Nephron progenitor cell (in vitro differentiated cells): ENCODE results near the gene CHMP5.

Experiments used
- DNase-seq: peaks from one replicate; pipeline ENCODE4 v3.0.0; 2021
- H3K27ac Mint-ChIP-seq: 2 replicates; pipeline ENCODE4 v1.8.0; 2021; ENCODE audit warnings: mild to moderate bottlenecking, moderate library complexity, mixed read lengths
- H3K27me3 Mint-ChIP-seq: 2 replicates; pipeline ENCODE4 v1.8.0; 2021; ENCODE audit warnings: mild to moderate bottlenecking, low read depth, mixed read lengths; ENCODE audit not compliant: poor library complexity
- H3K36me3 Mint-ChIP-seq: 2 replicates; pipeline ENCODE4 v1.8.0; 2021; ENCODE audit warnings: low read depth, mixed read lengths
- H3K4me1 Mint-ChIP-seq: 2 replicates; pipeline ENCODE4 v1.8.0; 2021; ENCODE audit warnings: mixed read lengths
- H3K4me3 Mint-ChIP-seq: 2 replicates; pipeline ENCODE4 v1.8.0; 2021; ENCODE audit warnings: mild to moderate bottlenecking, moderate library complexity, mixed read lengths
- H3K9me3 Mint-ChIP-seq: 2 replicates; pipeline ENCODE4 v1.8.0; 2021; ENCODE audit warnings: mild to moderate bottlenecking, moderate library complexity, mixed read lengths
- TF ChIP-seq, protein P1 (sequence below): fragments of 200-600 bp; sonication (generic); IDR thresholded peaks from 2 replicates; pipeline ENCODE4 v1.5.0; 2021; ENCODE audit warnings: antibody characterized with exemption

CHMP5 gene

GRCh38 chr9:33230756-33231622 lies 33.9 kb upstream of the CHMP5 start:
- DNase-seq = no peak

DNA sequence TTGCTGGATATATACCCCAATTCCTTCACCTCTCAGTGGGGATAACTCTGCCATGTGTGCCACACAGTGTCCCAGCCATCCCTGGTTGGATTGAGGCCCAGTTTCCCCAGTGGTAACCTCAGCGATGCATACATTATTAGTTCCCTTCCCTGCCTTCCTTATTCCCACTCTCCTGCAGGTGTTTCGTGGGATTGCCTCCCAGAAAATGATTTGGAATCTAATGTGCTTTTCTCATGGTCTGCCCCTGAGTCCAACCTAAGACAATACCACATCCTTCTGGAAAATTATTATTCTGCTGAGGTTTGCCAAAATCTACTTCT lies 33.3 kb upstream of the CHMP5 start:
- no peaks in the 10 kb centered on the region for H3K9me3 Mint-ChIP-seq
- H3K4me1 Mint-ChIP-seq = no peaks in the 10 kb centered on the region
- no peak for DNase-seq
- no peaks in the 10 kb centered on the region for H3K36me3 Mint-ChIP-seq
- H3K27me3 Mint-ChIP-seq = peaks cover 47% of the 10 kb centered on the region
- no peak overlapping the region for H3K4me3 Mint-ChIP-seq
- no peak overlapping the region for H3K27ac Mint-ChIP-seq
- TF ChIP-seq, protein P1, sequence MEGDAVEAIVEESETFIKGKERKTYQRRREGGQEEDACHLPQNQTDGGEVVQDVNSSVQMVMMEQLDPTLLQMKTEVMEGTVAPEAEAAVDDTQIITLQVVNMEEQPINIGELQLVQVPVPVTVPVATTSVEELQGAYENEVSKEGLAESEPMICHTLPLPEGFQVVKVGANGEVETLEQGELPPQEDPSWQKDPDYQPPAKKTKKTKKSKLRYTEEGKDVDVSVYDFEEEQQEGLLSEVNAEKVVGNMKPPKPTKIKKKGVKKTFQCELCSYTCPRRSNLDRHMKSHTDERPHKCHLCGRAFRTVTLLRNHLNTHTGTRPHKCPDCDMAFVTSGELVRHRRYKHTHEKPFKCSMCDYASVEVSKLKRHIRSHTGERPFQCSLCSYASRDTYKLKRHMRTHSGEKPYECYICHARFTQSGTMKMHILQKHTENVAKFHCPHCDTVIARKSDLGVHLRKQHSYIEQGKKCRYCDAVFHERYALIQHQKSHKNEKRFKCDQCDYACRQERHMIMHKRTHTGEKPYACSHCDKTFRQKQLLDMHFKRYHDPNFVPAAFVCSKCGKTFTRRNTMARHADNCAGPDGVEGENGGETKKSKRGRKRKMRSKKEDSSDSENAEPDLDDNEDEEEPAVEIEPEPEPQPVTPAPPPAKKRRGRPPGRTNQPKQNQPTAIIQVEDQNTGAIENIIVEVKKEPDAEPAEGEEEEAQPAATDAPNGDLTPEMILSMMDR = no peak

More at GRCh38 chr9:33230756-33231622, 33.9 kb upstream of the CHMP5 start:
- Mint-ChIP-seq H3K4me3 (no peak overlapping the region), H3K9me3 (no peaks in the 10 kb centered on the region), H3K4me1 (peaks cover under 1% of the 10 kb centered on the region), H3K36me3 (no peaks in the 10 kb centered on the region), H3K27ac (no peak overlapping the region), H3K27me3 (peaks cover 42% of the 10 kb centered on the region)
- TF ChIP-seq, protein P1 = no peak

GRCh38 chr9:33232815-33233214 lies 32.0 kb upstream of the CHMP5 start:
- H3K36me3 Mint-ChIP-seq = no peaks in the 10 kb centered on the region
- TF ChIP-seq, protein P1 = no peak
- DNase-seq = no peak
- H3K4me1 Mint-ChIP-seq = no peaks in the 10 kb centered on the region
- no peak overlapping the region for H3K4me3 Mint-ChIP-seq
- H3K27me3 Mint-ChIP-seq = peaks cover 54% of the 10 kb centered on the region
- no peaks in the 10 kb centered on the region for H3K9me3 Mint-ChIP-seq
- no peak overlapping the region for H3K27ac Mint-ChIP-seq

DNA sequence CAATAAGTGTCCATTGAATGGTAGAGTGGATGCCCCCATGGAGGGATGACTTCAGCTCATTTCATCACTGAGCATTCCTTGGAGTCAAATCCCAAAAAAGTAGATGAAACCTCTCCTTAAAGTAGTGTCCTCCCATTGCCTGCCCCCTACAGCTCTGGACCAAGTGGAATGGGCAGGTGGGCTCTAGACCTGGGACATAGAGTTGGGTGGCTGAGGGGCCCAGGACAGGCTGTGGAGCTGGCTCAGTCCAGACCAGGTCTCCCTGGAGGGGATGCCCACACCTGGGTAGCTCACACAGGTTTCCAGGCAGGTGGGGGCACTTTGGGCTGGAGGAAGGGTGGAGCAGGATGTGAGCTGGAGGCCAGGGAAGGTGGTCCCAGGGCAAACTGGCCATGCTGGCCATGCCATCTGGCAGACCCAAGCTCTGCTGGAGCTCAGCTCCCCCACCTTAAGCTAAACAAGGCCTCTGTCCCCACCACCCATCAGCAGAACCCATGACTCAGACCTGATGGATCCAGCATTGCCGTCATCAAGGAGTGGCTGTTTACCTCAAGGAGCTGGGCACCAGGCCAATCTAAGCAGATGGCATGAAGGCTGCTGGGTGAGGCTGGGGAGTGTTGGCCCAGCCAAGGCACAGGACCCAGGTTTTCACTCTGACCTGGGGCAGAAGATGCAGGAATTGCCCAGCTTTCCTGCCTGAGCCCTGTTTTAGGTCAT lies 31.1 kb upstream of the CHMP5 start:
- TF ChIP-seq, protein P1 = no peak
- Mint-ChIP-seq H3K36me3 (no peaks in the 10 kb centered on the region), H3K4me1 (no peaks in the 10 kb centered on the region), H3K4me3 (no peak overlapping the region), H3K27ac (no peak overlapping the region), H3K9me3 (no peaks in the 10 kb centered on the region), H3K27me3 (peaks cover 54% of the 10 kb centered on the region)
- no peak for DNase-seq

GRCh38 chr9:33234511-33235467 lies 30.1 kb upstream of the CHMP5 start:
- DNase-seq = no peak
- Mint-ChIP-seq H3K36me3 (no peaks in the 10 kb centered on the region), H3K27ac (no peak overlapping the region), H3K27me3 (peaks cover 49% of the 10 kb centered on the region), H3K9me3 (no peaks in the 10 kb centered on the region), H3K4me3 (no peak overlapping the region), H3K4me1 (peaks cover 5% of the 10 kb centered on the region)
- TF ChIP-seq, protein P1 = no peak
